Ecto neural progenitor cell (in vitro differentiated cells): ENCODE data around the gene CELF4.

Experiments used
- DNase-seq: peaks from one replicate; pipeline ENCODE4 v3.0.0-alpha.2; 2018; ENCODE audit warnings: low spot score

The CELF4 gene

GRCh38 chr18:37440206-37440605 is 125.4 kb downstream of the CELF4 start:
- no peak for DNase-seq

- DNase-seq: no peak
Observed at GRCh38 chr18:37438417-37439180, 127.0 kb downstream of the CELF4 start.

- DNase-seq: no peak
Observed at GRCh38 chr18:37435996-37436395, 129.6 kb downstream of the CELF4 start.

DNA sequence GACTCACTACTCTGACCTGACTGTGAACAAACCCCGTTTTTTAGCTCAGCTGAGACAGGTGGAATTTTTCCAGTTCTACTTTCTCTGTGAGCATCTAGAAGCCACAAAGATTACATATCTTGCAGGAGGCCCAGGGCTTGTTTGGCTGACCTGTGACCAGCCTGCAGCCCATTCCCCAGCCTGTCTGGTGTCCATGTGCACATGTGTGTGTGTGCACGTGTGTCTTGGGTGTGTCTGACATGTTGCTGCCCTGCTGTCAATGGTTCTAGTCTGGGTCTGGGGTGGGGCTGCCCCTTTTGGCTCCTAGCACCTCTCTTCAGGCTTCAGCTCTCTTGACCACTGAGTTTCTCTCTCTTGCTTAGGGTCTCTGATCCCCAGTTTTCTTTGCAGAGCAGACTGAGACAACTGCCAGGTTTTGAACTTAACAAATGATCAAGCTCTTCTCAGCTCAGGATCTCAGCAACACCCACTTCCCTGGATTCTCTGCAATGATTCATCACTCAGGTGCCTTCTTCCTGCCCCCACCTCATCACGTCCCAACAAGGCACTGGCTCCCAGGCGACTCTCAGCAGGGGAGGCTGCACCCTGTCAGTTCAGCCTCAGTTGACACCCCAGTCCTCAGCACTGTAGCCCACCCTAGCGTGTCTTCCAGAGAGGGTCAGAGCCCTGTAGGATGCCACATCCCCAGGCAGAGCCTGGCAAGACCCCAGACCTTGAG is 130.3 kb downstream of the CELF4 start:
- no peak for DNase-seq

DNA sequence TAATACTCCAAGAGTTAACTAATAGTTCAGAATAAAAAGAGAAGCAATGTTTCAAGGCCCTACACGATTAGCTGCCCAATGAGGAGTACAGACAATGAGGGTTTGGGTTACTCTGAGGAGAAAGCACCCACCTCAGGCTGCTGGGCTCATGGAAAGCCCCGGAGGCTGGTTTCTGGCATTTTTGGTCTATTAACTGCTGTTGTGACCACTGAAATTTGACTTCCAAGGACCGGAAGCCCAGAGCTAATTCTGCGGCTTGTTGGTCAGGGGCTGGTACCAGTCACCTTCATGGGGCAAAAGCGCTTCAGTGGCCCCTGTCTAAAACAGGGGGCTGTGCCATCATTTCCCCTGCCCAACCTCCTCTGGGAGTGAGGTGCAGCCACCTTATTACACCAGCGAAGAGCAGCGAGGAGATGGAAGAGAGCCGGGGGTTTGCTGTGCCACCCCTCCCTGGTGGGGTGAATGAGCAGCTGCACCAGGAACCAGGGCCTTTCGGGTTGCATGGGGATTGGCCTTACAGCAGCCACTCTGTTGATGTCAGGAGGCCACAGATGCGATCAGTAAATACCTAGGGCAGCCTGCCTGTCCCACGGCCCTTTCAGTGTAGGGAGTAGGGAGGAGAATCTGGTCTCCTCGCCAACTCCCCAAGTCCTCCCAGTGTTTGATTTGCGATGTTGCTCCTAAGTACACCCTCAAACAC is 131.3 kb downstream of the CELF4 start:
- no peak for DNase-seq

DNA sequence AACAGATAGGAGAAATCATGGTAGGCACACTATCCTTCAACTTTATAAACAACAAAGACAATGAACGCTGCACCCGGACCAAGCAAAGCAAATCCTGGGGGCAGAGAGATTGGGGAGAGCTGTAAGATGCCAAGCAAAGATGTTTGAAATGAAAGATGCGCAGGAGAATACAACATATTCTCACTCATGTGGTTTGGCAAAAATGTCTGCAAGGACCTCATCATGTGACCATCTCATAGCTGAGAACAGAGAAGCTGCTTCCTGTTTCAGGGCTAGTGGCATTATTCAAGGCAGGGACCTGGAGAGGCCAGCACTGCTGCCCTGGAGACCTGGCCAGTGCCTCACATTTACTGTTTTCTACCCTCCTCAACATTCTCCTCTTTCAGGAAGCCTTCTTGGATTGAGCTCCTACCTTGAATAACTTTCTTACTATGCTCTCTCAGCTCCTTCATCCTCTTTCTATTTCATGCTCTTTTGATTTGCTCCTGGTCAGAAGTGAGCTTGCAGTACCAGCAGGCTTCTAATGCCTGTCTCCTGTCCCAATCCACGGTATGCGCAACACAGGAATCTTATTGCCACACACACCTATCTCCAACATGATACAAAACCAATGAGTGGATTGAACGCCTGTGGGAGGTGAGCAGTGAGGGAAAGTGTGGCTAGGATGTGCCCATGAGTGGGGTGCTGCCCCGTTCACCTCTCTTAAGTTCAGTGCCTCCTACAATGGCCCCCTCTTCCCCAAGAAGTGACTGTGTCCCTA is 133.0 kb downstream of the CELF4 start:
- no peak for DNase-seq

- no peak for DNase-seq
Observed at GRCh38 chr18:37430357-37431076, 135.1 kb downstream of the CELF4 start.

GRCh38 chr18:37429791-37430190 is 135.8 kb downstream of the CELF4 start:
- DNase-seq: no peak

DNA sequence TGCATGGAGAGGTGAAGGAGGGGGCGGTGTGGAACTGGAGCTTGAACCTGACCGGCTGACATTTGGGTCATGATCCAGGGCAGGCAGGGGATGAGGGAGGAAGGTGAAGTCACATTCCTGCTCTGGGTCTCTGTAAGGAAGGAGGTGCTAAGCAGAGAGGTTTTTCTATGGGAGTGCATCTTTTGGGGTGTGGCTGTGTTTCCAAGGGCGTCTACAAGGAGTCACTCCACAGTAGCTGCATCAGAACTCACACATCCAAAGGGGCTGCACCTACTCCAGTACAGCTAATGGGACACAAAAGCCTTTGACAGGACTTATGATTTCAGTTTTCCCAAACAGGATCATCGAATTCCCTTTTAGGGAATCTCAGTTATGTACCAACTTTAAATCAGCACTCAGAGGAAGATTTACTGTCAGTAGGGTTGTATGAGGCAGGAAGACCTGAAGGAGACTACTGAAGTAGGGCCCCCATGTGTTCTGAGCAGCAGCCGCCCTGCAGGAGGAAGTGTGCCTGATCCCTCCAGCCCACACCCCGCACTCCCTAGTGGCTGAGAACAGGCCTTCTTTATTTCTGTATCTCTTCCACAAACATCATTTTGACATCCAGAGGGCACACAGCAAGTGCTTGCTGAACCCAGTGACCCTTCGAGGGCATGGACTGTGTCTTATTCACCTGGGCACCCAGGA is 137.2 kb downstream of the CELF4 start:
- DNase-seq: no peak

GRCh38 chr18:37426586-37426985 is 139.0 kb downstream of the CELF4 start:
- DNase-seq: no peak

- DNase-seq: no peak
Observed at GRCh38 chr18:37425222-37425621, 140.4 kb downstream of the CELF4 start.

DNA sequence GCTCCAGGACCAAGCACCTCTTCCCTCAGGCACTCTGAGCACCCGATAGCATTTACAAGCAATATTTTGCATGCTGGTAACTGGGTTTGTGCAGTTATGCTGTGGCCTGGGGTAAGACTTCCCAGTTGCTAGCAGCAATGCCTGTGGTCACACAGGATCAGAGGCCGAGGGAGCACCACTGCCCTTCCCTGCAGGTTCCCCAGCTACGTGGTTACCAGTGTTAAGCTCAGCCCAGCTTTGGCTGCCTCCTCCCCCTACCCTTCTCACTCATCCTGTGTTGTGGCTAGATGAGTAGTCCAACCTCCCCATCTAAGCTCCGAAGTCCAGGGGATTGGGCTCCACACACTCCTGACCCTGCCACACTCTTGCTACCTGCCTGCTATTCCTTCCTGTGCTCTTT is 141.1 kb downstream of the CELF4 start:
- no peak for DNase-seq

DNA sequence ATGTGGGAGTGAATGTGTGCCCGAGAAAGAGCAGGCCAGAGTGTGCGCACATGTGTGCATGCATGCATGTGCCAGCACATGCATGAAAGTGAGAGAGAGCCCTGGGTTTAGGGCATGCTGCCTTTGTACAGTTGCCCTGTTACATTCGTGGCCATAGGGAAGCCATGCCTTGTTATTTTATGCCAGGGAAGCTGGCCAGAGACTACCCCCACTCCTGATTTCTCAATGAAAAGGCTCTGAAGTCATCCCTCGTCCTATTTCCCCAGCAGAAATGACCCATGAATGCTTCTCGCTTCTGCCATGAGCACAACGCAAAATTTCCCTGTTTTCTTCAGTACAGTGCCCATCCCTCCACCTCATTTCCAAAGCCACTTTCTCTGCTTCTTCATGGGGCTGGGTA is 143.0 kb downstream of the CELF4 start:
- no peak for DNase-seq

GRCh38 chr18:37422116-37422515 is 143.5 kb downstream of the CELF4 start:
- DNase-seq: no peak

- no peak for DNase-seq
Observed at GRCh38 chr18:37421341-37422077, 144.1 kb downstream of the CELF4 start.

GRCh38 chr18:37420315-37420880 is 145.2 kb downstream of the CELF4 start:
- DNase-seq: no peak

DNA sequence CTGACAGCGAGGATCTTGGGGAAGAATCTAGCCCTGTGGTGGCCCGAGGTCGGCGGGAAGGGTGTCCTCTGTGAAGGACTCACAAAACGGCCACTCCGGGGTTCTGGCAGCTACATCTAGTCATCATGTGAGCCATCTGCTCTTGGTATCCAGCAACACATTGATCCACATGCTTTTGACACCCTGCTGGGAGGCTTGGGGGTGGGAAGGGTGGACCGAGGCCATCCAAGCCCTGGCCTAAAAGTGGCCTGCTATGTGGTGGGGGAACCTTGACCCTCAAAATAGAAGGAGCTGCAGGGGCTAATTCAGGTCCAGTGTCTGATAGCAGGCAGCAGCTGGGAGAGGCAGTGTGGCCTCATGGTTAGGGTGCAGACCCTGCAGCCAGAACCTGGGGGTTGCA is 145.7 kb downstream of the CELF4 start:
- no peak for DNase-seq

- DNase-seq: no peak
Observed at GRCh38 chr18:37419315-37419714, 146.3 kb downstream of the CELF4 start.

GRCh38 chr18:37414816-37415215 is 150.8 kb downstream of the CELF4 start:
- no peak for DNase-seq

DNA sequence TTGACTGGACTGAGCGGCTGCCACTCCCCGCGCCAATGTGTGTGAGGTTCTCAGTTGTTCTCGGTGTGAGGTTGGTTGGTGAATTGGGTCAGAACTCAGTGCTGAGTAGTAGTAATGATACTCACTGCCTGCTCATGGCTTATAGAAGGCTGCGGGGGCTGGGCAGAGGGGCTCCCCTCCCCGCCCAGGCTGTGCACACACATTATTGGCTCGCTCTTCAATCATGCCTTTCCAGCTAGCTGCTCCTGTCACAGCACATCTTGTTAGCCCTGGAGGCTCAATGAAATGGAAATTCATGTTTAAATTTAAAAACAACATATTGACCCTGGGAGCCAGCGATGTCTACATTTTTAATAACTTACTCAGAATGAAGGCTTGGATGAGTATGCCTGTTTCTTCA is 152.8 kb downstream of the CELF4 start:
- no peak for DNase-seq
